Endodermal cell (in vitro differentiated cells): ENCODE results near the gene DEFB121. TPM values are rescaled to one million over a fixed set of nuclear protein-coding genes. Genes with fewer than 3 reads are reported as not detected.
"Not testable (repeated sequence)": the region's sequence is repeated elsewhere in the genome, so short reads cannot be mapped to it uniquely, and the experiment has no call there.

ENCODE experiments used
- DNase-seq: peaks from one replicate; pipeline ENCODE4 v3.0.0-alpha.2; 2017
- H3K27ac ChIP-seq: 2 replicates; pipeline ENCODE4 v1.5.1; 2013; ENCODE audit warnings: mild to moderate bottlenecking, low read depth, low read length, moderate library complexity
- H3K27me3 ChIP-seq: 2 replicates; pipeline ENCODE4 v1.6.1; 2013; ENCODE audit warnings: mild to moderate bottlenecking, low read length, moderate library complexity; ENCODE audit not compliant: insufficient read depth, control insufficient read depth, poor library complexity, severe bottlenecking
- H3K36me3 ChIP-seq: 2 replicates; pipeline ENCODE4 v1.7.0; 2013; ENCODE audit warnings: mild to moderate bottlenecking, low read length, moderate library complexity; ENCODE audit not compliant: control insufficient read depth, insufficient read depth
- H3K4me1 ChIP-seq: one replicate; pipeline ENCODE4 v1.7.0; 2013; ENCODE audit warnings: low read length; ENCODE audit not compliant: control insufficient read depth, insufficient read depth
- H3K4me3 ChIP-seq: 2 replicates; pipeline ENCODE4 v1.5.1; 2013; ENCODE audit warnings: mild to moderate bottlenecking, low read length, moderate library complexity
- H3K9ac ChIP-seq: 2 replicates; pipeline ENCODE4 v1.6.1; 2013; ENCODE audit warnings: mild to moderate bottlenecking, low read length, moderate library complexity; ENCODE audit not compliant: poor library complexity, severe bottlenecking; ENCODE audit errors: extremely low read depth
- H3K9me3 ChIP-seq: 2 replicates; pipeline ENCODE4 v1.6.1; 2013; ENCODE audit warnings: mild to moderate bottlenecking, low read length, moderate library complexity; ENCODE audit not compliant: control insufficient read depth
- H3K27ac Mint-ChIP-seq: 2 replicates; pipeline ENCODE4 v1.8.0; 2020; ENCODE audit warnings: mixed read lengths
- H3K27me3 Mint-ChIP-seq: 2 replicates; pipeline ENCODE4 v1.8.0; 2021; ENCODE audit warnings: mild to moderate bottlenecking, mixed read lengths; ENCODE audit not compliant: insufficient read depth
- H3K36me3 Mint-ChIP-seq: 2 replicates; pipeline ENCODE4 v1.8.0; 2020; ENCODE audit warnings: low read depth, mixed read lengths
- H3K4me1 Mint-ChIP-seq: 2 replicates; pipeline ENCODE4 v1.8.0; 2020; ENCODE audit warnings: mixed read lengths
- H3K4me3 Mint-ChIP-seq: 2 replicates; pipeline ENCODE4 v1.8.0; 2020; ENCODE audit warnings: mild to moderate bottlenecking, moderate library complexity, mixed read lengths
- H3K9me3 Mint-ChIP-seq: 2 replicates; pipeline ENCODE4 v1.8.0; 2020; ENCODE audit warnings: mild to moderate bottlenecking, mixed read lengths
- WGBS, 2 experiments: methylation state at CpG; one replicate each; pipeline versions ENCODE4 v1.1.5 to v1.1.7; 2013; ENCODE audit warnings: missing lambda C conversion rate in 2 of 2, mixed read lengths in 1 of 2; ENCODE audit not compliant: insufficient coverage in 1 of 2, insufficient read length in 1 of 2; 5-methylcytosine and 5-hydroxymethylcytosine counted together
- total RNA-seq, 2 donors: library from RNA; stranded (reverse); fragmentation: NEBNext Ultra II Directional in 1 of 2; extraction: Animal tissue kit (Norgen Biotek cat#: 25700) in 1 of 2; gene quantifications; 2 replicates in 1 of 2; 3 replicates in 1 of 2; pipeline ENCODE4 v1.2.1, GENCODE V29; 2021
- TF ChIP-seq, protein P1 (sequence below): fragments of 200-600 bp; sonication (generic); conservative IDR thresholded peaks from 2 replicates; pipeline ENCODE4 v1.5.0; 2021; ENCODE audit warnings: antibody characterized with exemption, mild to moderate bottlenecking

The DEFB121 gene
- total RNA-seq, 2 donors from 2014 or later: not detected

DNA sequence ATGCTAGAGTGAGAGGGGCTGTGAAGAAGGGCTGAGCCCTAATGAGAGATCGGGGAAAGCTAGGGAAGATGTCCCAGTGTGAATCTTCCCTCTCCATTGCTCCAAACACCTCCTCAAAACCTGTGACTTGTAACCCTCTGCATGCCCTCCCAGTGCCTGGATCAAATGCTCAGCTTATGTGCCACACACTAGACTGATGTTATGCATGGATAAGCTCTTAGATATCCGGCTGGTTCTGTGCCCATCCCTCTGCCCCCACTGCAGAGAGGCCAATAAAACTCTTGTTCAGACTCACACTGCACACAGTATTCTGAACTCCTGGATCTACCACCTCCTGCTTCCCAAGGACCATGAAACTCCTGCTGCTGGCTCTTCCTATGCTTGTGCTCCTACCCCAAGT lies 37.7 kb downstream of the DEFB121 start, which contains the start of gene DEFB118:
TSS of gene DEFB118 (plus strand) at position 301 of the 400 bp plus-strand sequence. CDS start at position 351, 50 bp downstream.
- Histone ChIP-seq H3K9me3 (peaks cover 77% of the 10 kb centered on the region), H3K36me3 (no peaks in the 10 kb centered on the region), H3K4me3 (no peak within 1 kb of the TSS), H3K4me1 (no peaks in the 10 kb centered on the region), H3K27ac (no peak within 1 kb of the TSS), H3K9ac (no peak within 1 kb of the TSS), H3K27me3 (no peaks in the 10 kb centered on the region)
- no peaks in the 10 kb centered on the region for H3K27me3 Mint-ChIP-seq
- TF ChIP-seq, protein P1, sequence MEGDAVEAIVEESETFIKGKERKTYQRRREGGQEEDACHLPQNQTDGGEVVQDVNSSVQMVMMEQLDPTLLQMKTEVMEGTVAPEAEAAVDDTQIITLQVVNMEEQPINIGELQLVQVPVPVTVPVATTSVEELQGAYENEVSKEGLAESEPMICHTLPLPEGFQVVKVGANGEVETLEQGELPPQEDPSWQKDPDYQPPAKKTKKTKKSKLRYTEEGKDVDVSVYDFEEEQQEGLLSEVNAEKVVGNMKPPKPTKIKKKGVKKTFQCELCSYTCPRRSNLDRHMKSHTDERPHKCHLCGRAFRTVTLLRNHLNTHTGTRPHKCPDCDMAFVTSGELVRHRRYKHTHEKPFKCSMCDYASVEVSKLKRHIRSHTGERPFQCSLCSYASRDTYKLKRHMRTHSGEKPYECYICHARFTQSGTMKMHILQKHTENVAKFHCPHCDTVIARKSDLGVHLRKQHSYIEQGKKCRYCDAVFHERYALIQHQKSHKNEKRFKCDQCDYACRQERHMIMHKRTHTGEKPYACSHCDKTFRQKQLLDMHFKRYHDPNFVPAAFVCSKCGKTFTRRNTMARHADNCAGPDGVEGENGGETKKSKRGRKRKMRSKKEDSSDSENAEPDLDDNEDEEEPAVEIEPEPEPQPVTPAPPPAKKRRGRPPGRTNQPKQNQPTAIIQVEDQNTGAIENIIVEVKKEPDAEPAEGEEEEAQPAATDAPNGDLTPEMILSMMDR: no peak
- H3K9me3 Mint-ChIP-seq: peaks cover 99% of the 10 kb centered on the region
- DNase-seq: no peak
- peaks cover 1% of the 10 kb centered on the region for H3K36me3 Mint-ChIP-seq
- 75 to 83% methylated on average over 1 to 2 of the region's 2 CpGs for WGBS, 2 experiments
- H3K4me3 Mint-ChIP-seq: no peak within 1 kb of the TSS
- no peaks in the 10 kb centered on the region for H3K4me1 Mint-ChIP-seq
- H3K27ac Mint-ChIP-seq: no peak within 1 kb of the TSS

DNA sequence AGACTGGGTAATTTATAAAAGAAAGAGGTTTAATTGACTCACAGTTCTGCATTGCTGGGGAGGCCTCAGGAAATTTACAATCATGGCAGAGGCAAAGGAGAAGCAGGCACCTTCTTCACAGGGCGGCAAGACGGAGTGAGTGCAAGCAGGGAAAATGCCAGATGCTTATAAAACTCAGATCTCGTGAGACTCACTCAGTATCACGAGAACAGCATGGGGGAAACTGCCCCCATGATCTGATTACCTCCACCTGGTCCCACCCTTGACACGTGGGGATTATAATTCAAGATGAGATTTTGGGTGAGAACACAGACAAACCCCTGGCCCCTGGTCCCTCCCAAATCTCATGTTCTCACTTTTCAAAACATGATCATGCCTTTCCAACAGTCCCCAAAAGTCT lies 41.7 kb downstream of the DEFB121 start:
- H3K9ac ChIP-seq, H3K4me1 ChIP-seq, H3K36me3 ChIP-seq, H3K27ac Mint-ChIP-seq, H3K27me3 Mint-ChIP-seq, H3K4me3 Mint-ChIP-seq, H3K27me3 ChIP-seq, DNase-seq, H3K36me3 Mint-ChIP-seq, H3K4me1 Mint-ChIP-seq, H3K27ac ChIP-seq, H3K4me3 ChIP-seq: not testable (repeated sequence)
- WGBS, 2 experiments: 64 to 76% methylated on average over 2 to 5 of the region's 5 CpGs
- H3K9me3 ChIP-seq: peaks cover 64% of the 10 kb centered on the region
- peaks cover 94% of the 10 kb centered on the region for H3K9me3 Mint-ChIP-seq

DNA sequence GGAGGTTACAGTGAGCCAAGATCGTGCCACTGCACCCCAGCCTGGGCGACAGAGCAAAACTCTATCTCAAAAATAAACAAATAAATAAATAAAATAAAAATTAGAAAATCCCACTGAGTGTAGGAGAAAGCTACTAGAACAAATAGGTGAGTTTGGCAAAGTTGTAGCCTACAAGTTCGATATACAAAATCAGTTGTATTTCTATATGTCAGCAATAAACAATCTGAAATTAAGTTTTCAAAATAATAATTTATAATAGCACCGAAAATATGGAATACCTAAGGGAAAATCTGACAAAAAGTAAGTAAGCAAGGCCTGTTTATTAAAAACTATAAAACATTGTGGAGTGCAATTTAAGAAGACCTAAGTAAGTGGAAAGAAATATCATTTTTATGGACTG lies 42.7 kb downstream of the DEFB121 start:
- no peak for DNase-seq
- Histone ChIP-seq H3K27ac (no peak overlapping the region), H3K9me3 (peaks cover 58% of the 10 kb centered on the region), H3K36me3 (no peaks in the 10 kb centered on the region), H3K4me1 (no peaks in the 10 kb centered on the region), H3K9ac (no peak overlapping the region), H3K27me3 (no peaks in the 10 kb centered on the region), H3K4me3 (no peak overlapping the region)
- Mint-ChIP-seq H3K9me3 (peaks cover 93% of the 10 kb centered on the region), H3K36me3 (peaks cover 1% of the 10 kb centered on the region), H3K27me3 (no peaks in the 10 kb centered on the region), H3K4me1 (no peaks in the 10 kb centered on the region), H3K4me3 (no peak overlapping the region), H3K27ac (no peak overlapping the region)
- WGBS, 2 experiments: 63% methylated on average over 3 of the region's 4 CpGs; no CpG with 5 or more reads in 1 of the 2 experiments
- TF ChIP-seq, protein P1: no peak

DNA sequence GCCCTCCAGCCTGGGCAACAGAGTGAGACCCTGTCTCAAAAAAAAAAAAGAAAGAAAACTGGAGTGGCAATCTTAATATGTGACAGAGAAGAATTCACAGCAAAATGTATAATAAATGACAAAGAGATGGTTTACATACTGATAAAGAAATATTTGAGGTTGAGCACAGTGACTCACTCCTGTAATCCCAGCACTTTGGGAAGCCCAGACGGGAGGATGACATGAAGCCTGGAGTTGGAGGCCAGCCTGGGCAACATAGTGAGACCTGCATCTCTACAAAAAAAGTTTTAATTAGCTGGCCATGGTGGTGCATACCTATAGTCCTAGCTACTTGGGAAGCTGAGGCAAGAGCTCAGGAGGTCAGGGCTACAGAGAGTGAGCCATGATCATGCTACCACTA lies 50.0 kb downstream of the DEFB121 start:
- peaks cover 87% of the 10 kb centered on the region for H3K9me3 Mint-ChIP-seq
- Histone ChIP-seq H3K4me1 (no peaks in the 10 kb centered on the region), H3K9me3 (peaks cover 62% of the 10 kb centered on the region), H3K4me3 (no peak overlapping the region), H3K36me3 (no peaks in the 10 kb centered on the region), H3K27ac (no peak overlapping the region), H3K9ac (no peak overlapping the region), H3K27me3 (no peaks in the 10 kb centered on the region)
- H3K27ac Mint-ChIP-seq: no peak overlapping the region
- H3K36me3 Mint-ChIP-seq: no peaks in the 10 kb centered on the region
- no peak for DNase-seq
- H3K4me3 Mint-ChIP-seq: no peak overlapping the region
- TF ChIP-seq, protein P1: no peak
- 54 to 63% methylated on average over 1 of the region's 1 CpG for WGBS, 2 experiments
- no peaks in the 10 kb centered on the region for H3K27me3 Mint-ChIP-seq
- H3K4me1 Mint-ChIP-seq: no peaks in the 10 kb centered on the region
